Mucosa of descending colon (tissue), 3 donors: ENCODE measurements around the gene SLC17A3. TPM values are rescaled to one million over a fixed set of nuclear protein-coding genes. Genes with fewer than 3 reads are reported as not detected.

ENCODE experiments used
- ATAC-seq: fragments of 200-7000 bp; cut with Tn5 transposase; one replicate; pipeline ENCODE4 v1.9.1; 2020; ENCODE audit warnings: mild to moderate bottlenecking, moderate library complexity
- DNase-seq, 3 donors: peaks; one replicate each; pipeline ENCODE4 v3.0.0-alpha.2; 2020
- H3K36me3 ChIP-seq: fragments of 200-600 bp; one replicate; pipeline ENCODE4 v1.8.0; 2021; ENCODE audit warnings: low read depth, mild to moderate bottlenecking
- H3K4me1 ChIP-seq: fragments of 200-600 bp; one replicate; pipeline ENCODE4 v1.8.0; 2021; ENCODE audit warnings: low read depth, mild to moderate bottlenecking
- H3K4me3 ChIP-seq: fragments of 200-600 bp; one replicate; pipeline ENCODE4 v1.8.0; 2021; ENCODE audit warnings: mild to moderate bottlenecking
- H3K9me3 ChIP-seq: fragments of 200-600 bp; one replicate; pipeline ENCODE4 v1.8.0; 2021; ENCODE audit warnings: mild to moderate bottlenecking
- intact Hi-C, 2 donors: fragments of 100-400 bp; cut with DNase I in 1 of 2; cut with micrococcal nuclease in 1 of 2; formaldehyde crosslinking; loops; one replicate each; pipeline versions ENCODE4 v1.11.0 to v1.11.1; 2022; cut with DNase I, micrococcal nuclease
- total RNA-seq, 3 donors: library from RNA; stranded (reverse); fragmentation: NEBNext Ultra II Directional in 2 of 3; extraction: Animal tissue kit (Norgen Biotek cat#: 25700) in 2 of 3; gene quantifications; one replicate each; pipeline versions ENCODE4 v1.2.1 to v1.2.4, GENCODE V29; 2021 to 2023
- TF ChIP-seq, protein P1 (sequence below): fragments of 200-600 bp; IDR thresholded peaks from one replicate; pipeline ENCODE4 v1.8.0; 2022; ENCODE audit warnings: antibody characterized with exemption, mild to moderate bottlenecking
- donor health status: DM: no; HTN: no; CAD: no; lungs with moderate emphysema.
- donor health status: DM: no; HTN: no; CAD: no.
- donor health status: DM: no; HTN: yes; CAD: no.

Gene SLC17A3
- total RNA-seq, 3 donors from 2014 or later = not detected

DNA sequence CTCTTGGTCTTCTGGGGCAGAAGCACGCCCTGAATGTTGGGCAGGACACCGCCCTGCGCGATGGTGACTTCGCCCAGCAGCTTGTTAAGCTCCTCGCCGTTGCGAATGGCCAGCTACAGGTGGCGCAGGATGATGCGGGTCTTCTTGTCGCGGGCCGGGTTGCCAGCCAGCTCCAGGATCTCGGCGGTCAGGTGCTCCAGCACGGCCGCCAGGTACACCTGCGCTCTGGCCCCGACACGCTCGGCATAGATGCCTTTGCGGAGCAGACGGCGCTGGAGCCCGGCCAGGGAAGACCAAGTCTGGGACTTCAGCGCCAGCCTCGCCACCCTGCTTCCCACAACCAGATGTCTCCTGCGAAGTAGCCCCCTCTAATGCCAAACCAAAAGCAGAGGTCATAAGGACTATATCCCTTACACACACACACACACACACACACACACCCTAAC lies 8.0 kb upstream of the SLC17A3 start:
- intact Hi-C loops = no loop called here

DNA sequence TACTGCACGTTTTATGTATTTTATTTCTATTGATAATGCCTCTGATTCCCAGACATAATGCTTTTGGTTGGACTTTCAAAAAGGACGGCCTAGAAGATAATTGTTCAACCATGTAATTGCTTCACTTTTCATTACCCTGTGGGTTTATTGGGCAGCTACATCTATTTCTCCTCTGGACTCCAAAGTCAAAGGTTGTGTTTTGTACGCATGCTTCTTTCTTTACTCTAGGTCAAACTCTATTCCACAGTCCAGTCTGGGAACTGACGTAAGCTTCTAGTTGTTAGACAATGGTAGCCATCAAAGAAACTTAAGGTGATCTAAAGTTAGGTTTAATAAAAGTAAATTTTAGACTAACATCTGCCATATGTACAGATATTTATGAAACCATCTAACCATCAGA lies 6.6 kb upstream of the SLC17A3 start:
- DNase-seq = no peak
- no peak for ATAC-seq
- no peaks in the 10 kb centered on the region for H3K9me3 ChIP-seq
- no peaks in the 10 kb centered on the region for H3K36me3 ChIP-seq
- TF ChIP-seq, protein P1, sequence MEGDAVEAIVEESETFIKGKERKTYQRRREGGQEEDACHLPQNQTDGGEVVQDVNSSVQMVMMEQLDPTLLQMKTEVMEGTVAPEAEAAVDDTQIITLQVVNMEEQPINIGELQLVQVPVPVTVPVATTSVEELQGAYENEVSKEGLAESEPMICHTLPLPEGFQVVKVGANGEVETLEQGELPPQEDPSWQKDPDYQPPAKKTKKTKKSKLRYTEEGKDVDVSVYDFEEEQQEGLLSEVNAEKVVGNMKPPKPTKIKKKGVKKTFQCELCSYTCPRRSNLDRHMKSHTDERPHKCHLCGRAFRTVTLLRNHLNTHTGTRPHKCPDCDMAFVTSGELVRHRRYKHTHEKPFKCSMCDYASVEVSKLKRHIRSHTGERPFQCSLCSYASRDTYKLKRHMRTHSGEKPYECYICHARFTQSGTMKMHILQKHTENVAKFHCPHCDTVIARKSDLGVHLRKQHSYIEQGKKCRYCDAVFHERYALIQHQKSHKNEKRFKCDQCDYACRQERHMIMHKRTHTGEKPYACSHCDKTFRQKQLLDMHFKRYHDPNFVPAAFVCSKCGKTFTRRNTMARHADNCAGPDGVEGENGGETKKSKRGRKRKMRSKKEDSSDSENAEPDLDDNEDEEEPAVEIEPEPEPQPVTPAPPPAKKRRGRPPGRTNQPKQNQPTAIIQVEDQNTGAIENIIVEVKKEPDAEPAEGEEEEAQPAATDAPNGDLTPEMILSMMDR = no peak
- no peaks in the 10 kb centered on the region for H3K4me1 ChIP-seq
- intact Hi-C loops = no loop called here
- no peak overlapping the region for H3K4me3 ChIP-seq

More for the DNA sequence above, 8.0 kb upstream of the SLC17A3 start:
- Histone ChIP-seq H3K36me3 (no peaks in the 10 kb centered on the region), H3K4me1 (no peaks in the 10 kb centered on the region), H3K9me3 (no peaks in the 10 kb centered on the region), H3K4me3 (no peak overlapping the region)
- TF ChIP-seq, protein P1 = no peak
- DNase-seq (peak in 2 of 3 donors; percentile 54 to 58), ATAC-seq (peak; percentile 86)

DNA sequence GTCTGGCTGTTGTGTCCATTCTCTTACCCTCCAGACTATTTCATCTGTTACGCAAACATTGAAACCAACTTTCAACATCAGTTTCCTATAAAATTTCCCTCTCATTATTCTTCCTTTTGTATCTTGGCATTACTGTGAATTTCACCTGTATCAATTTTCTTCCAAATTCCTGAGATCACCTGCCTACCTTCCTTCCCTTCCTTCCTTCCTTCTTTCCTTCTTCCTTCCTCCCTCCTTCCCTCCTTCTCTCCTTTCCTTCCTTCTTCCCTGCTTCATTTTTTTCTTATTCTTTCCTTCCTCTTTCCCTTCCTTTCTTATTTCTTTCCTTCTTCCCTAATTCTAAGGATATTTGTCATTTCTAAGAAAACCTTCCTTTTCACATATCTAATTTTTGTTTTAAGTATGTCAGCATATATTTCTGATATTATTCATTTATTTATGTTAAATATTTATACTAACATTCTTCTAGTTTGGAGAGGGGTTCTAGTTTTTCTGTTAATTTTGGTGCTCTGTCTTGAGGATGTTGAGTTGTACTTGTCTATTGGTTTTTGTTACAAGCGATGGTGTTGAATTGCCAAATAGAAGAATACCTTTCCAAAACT lies 4.8 kb upstream of the SLC17A3 start:
- ATAC-seq = no peak
- DNase-seq = no peak
- TF ChIP-seq, protein P1 = no peak

DNA sequence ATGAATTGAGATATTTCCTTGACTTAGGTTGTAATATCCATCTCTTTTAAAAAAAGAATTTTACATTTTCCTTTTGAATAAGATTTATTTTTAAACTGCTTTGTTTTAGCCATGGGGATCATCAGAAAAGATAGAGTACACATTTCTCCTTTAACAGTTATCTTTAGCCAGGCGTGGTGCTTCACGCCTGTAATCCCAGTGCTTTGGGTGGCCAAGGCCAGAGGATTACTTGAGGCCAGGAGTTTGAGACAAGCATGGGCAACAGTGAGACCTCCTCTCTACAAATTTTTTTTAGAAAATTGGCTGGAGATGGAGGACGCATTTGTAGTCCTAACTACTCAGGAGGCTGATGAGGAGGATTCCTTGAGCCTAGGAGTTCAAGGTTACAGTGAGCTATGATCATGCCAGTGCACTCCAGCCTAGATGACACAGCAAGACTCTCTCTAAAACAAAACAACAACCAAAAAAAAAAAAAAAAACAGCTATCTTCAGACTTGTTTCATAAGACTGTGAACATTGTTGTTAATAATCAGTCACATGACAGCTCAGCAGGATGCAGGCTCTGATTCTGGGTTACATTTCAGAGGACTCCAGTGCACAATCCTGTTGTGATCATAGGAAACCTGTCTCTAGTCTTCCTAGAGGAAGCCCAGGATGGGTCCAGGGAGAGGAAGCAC lies 2.0 kb upstream of the SLC17A3 start:
- Histone ChIP-seq H3K4me3 (no peak overlapping the region), H3K9me3 (no peaks in the 10 kb centered on the region), H3K36me3 (no peaks in the 10 kb centered on the region), H3K4me1 (no peaks in the 10 kb centered on the region)
- TF ChIP-seq, protein P1 = no peak
- intact Hi-C loops = no loop called here
- ATAC-seq = no peak
- no peak for DNase-seq

More for the DNA sequence above, 4.8 kb upstream of the SLC17A3 start:
- H3K4me3 ChIP-seq = no peak overlapping the region
- no peaks in the 10 kb centered on the region for H3K4me1 ChIP-seq
- H3K36me3 ChIP-seq = no peaks in the 10 kb centered on the region
- intact Hi-C loops = no loop called here
- no peaks in the 10 kb centered on the region for H3K9me3 ChIP-seq

GRCh38 chr6:25875563-25875905 lies 1.5 kb upstream of the SLC17A3 start:
- TF ChIP-seq, protein P1 = no peak
- H3K9me3 ChIP-seq = no peaks in the 10 kb centered on the region
- ATAC-seq (no peak), DNase-seq (no peak)
- no peaks in the 10 kb centered on the region for H3K4me1 ChIP-seq
- no peaks in the 10 kb centered on the region for H3K36me3 ChIP-seq
- intact Hi-C loops = no loop called here
- no peak overlapping the region for H3K4me3 ChIP-seq
